ENCODE data around the gene BTF3.

DNA sequence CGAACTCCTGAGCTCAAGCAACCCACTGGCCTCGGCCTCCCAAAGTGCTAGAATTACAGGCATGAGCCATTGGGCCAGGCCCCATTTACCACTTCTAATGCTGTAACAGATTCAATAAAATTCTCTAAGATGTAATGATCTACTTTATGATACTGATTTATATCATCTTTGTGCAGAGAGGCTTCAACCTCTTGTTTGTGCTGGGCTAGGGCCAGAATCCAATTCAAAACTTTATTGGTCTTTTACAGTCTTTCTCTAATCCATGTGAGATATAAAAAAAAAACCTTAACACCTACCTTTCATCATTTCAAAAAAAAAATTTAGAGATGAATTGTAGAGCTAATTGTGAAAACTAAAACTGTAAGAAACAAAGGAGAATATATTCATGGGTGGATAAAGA is 8.2 kb upstream of the BTF3 start:
- TF ChIP-seq, protein P1, sequence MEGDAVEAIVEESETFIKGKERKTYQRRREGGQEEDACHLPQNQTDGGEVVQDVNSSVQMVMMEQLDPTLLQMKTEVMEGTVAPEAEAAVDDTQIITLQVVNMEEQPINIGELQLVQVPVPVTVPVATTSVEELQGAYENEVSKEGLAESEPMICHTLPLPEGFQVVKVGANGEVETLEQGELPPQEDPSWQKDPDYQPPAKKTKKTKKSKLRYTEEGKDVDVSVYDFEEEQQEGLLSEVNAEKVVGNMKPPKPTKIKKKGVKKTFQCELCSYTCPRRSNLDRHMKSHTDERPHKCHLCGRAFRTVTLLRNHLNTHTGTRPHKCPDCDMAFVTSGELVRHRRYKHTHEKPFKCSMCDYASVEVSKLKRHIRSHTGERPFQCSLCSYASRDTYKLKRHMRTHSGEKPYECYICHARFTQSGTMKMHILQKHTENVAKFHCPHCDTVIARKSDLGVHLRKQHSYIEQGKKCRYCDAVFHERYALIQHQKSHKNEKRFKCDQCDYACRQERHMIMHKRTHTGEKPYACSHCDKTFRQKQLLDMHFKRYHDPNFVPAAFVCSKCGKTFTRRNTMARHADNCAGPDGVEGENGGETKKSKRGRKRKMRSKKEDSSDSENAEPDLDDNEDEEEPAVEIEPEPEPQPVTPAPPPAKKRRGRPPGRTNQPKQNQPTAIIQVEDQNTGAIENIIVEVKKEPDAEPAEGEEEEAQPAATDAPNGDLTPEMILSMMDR (IDR thresholded peaks at IDR 0.05; ENCODE audit: low read length): no peak
- TF ChIP-seq EZH2 (IDR thresholded peaks at IDR 0.05; ENCODE audit: borderline replicate concordance, low read length): no peak

Data from OCI-LY1 (cell line).